ENCODE data around the gene DAND5. TPM values are rescaled to one million over a fixed set of nuclear protein-coding genes. Genes with fewer than 3 reads are reported as not detected.

Gene DAND5
- total and polyA plus RNA-seq, 2 of the 13 experiments (the other 11 are each of a cell fraction or from before 2014, with no cell fraction given) = 0.04 TPM; not detected in 1

DNA sequence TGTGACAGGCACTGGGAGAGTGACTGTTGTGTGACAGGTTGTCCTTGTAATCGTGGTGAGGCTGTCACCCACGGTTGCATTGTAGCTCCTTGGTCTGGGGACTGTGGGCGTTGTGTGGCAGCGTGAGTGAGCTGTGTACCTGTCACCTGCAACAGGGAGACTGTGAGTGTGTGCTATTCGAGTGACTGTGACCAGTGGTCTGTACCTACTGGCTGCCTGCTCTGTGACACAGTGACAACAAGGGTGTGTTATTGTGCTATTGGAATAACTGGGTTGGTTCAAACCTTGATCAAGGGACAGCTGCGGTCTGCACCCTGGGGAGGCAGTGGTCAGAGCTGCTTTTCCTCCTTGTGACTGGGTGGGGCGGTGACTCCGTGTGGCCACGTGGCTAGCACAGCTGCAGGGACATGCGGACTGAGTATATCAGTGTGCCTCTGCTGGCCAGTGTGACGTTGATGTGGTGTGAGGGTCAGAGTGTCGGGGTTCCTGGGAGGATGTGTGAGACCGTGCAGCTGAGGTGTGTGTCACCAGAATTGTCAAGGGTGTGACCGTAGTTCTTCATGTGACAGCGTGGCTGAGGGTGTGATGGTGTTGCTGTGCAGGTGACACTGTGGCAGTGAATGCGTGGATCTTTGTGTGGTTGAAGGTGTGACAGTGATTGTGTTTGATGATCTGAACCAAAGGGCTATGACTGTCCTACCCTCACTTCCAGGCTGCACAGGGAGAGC, 15.8 kb downstream of the DAND5 start (continued):
- no peak for TF ChIP-seq ZNF10 (CRISPR knock-in tag; IDR thresholded peaks at IDR 0.05; ENCODE audit: borderline replicate concordance, low read depth)
- TF ChIP-seq RARA (CRISPR knock-in tag; IDR thresholded peaks at IDR 0.05) = peak; percentile 34; the same call in 1 of the 2 replicates
- TF ChIP-seq ZNF205 (CRISPR knock-in tag; IDR thresholded peaks at IDR 0.05) = peak; percentile 16; the same call in 1 of the 2 replicates
- no peak for TF ChIP-seq SNAPC2 (CRISPR knock-in tag; IDR thresholded peaks at IDR 0.05)
- TF ChIP-seq, protein P1, sequence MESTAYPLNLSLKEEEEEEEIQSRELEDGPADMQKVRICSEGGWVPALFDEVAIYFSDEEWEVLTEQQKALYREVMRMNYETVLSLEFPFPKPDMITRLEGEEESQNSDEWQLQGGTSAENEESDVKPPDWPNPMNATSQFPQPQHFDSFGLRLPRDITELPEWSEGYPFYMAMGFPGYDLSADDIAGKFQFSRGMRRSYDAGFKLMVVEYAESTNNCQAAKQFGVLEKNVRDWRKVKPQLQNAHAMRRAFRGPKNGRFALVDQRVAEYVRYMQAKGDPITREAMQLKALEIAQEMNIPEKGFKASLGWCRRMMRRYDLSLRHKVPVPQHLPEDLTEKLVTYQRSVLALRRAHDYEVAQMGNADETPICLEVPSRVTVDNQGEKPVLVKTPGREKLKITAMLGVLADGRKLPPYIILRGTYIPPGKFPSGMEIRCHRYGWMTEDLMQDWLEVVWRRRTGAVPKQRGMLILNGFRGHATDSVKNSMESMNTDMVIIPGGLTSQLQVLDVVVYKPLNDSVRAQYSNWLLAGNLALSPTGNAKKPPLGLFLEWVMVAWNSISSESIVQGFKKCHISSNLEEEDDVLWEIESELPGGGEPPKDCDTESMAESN (CRISPR knock-in tag; conservative IDR thresholded peaks at IDR 0.05) = peak; percentile 46; the same call in 1 of the 2 replicates
- 0 out of 2 replicates have a peak, but pooled peaks have one; percentile 20 for TF ChIP-seq ARNT2 (CRISPR knock-in tag; IDR thresholded peaks at IDR 0.05; ENCODE audit: low read depth)
- TF ChIP-seq SOX5 (CRISPR knock-in tag; IDR thresholded peaks at IDR 0.05; ENCODE audit: borderline replicate concordance) = 0 out of 2 replicates have a peak, but pooled peaks have one; percentile 15
- 0 out of 2 replicates have a peak, but pooled peaks have one; percentile 15 for TF ChIP-seq ZNF230 (CRISPR knock-in tag; IDR thresholded peaks at IDR 0.05)
- TF ChIP-seq ZNF564 (CRISPR knock-in tag; IDR thresholded peaks at IDR 0.05) = no peak
- TF ChIP-seq ZNF251 (CRISPR knock-in tag; IDR thresholded peaks at IDR 0.05) = no peak; the same call in 1 of the 2 replicates
- TF ChIP-seq ELF3 (CRISPR knock-in tag; IDR thresholded peaks at IDR 0.05) = 0 out of 2 replicates have a peak, but pooled peaks have one; percentile 32
- peak; percentile 92 for TF ChIP-seq MEIS1 (CRISPR knock-in tag; IDR thresholded peaks at IDR 0.05; ENCODE audit: borderline replicate concordance)
- TF ChIP-seq, protein P2, sequence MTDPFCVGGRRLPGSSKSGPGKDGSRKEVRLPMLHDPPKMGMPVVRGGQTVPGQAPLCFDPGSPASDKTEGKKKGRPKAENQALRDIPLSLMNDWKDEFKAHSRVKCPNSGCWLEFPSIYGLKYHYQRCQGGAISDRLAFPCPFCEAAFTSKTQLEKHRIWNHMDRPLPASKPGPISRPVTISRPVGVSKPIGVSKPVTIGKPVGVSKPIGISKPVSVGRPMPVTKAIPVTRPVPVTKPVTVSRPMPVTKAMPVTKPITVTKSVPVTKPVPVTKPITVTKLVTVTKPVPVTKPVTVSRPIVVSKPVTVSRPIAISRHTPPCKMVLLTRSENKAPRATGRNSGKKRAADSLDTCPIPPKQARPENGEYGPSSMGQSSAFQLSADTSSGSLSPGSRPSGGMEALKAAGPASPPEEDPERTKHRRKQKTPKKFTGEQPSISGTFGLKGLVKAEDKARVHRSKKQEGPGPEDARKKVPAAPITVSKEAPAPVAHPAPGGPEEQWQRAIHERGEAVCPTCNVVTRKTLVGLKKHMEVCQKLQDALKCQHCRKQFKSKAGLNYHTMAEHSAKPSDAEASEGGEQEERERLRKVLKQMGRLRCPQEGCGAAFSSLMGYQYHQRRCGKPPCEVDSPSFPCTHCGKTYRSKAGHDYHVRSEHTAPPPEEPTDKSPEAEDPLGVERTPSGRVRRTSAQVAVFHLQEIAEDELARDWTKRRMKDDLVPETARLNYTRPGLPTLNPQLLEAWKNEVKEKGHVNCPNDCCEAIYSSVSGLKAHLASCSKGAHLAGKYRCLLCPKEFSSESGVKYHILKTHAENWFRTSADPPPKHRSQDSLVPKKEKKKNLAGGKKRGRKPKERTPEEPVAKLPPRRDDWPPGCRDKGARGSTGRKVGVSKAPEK (CRISPR knock-in tag; IDR thresholded peaks at IDR 0.05; ENCODE audit: borderline replicate concordance) = peak; percentile 77
- TF ChIP-seq KAT8 (CRISPR knock-in tag; IDR thresholded peaks at IDR 0.05) = peak; percentile 13; the same call in 1 of the 2 replicates
- TF ChIP-seq MEF2D (CRISPR knock-in tag; IDR thresholded peaks at IDR 0.05) = peak; percentile 65; the same call in 1 of the 2 replicates

Measured in HepG2 (cell line).